Activated CD4-positive, alpha-beta T cell treated with anti-CD3 and anti-CD28 coated beads for 48 hours (primary cell): ENCODE results near the gene CRAMP1.

Experiments used
- DNase-seq: peaks from one replicate; pipeline ENCODE4 v3.0.0-alpha.2; 2020

Gene CRAMP1

GRCh38 chr16:1602285-1602684 lies 9.9 kb upstream of the CRAMP1 start:
- DNase-seq = no peak

- no peak for DNase-seq
Measured at GRCh38 chr16:1606774-1607173, 5.4 kb upstream of the CRAMP1 start.

GRCh38 chr16:1607971-1608370 lies 4.2 kb upstream of the CRAMP1 start:
- DNase-seq = no peak

- peak; percentile 93 for DNase-seq
Measured at GRCh38 chr16:1610071-1610898, 1.9 kb upstream of the CRAMP1 start.

GRCh38 chr16:1610899-1611632 lies 1.1 kb upstream of the CRAMP1 start:
- peak; percentile 48 for DNase-seq

- peak; percentile 31 for DNase-seq
Measured at GRCh38 chr16:1613211-1613622, 1.1 kb downstream of the CRAMP1 start.

GRCh38 chr16:1613728-1614455 lies 1.7 kb downstream of the CRAMP1 start:
- peak; percentile 42 for DNase-seq

GRCh38 chr16:1614456-1615102 lies 2.4 kb downstream of the CRAMP1 start:
- peak; percentile 37 for DNase-seq

- DNase-seq = no peak
Measured at GRCh38 chr16:1615761-1616160, 3.6 kb downstream of the CRAMP1 start.

- no peak for DNase-seq
Measured at GRCh38 chr16:1619976-1620375, 7.8 kb downstream of the CRAMP1 start.

- no peak for DNase-seq
Measured at GRCh38 chr16:1620391-1620790, 8.2 kb downstream of the CRAMP1 start.

GRCh38 chr16:1621851-1622250 lies 9.7 kb downstream of the CRAMP1 start:
- DNase-seq = no peak

GRCh38 chr16:1626327-1626726 lies 14.2 kb downstream of the CRAMP1 start:
- no peak for DNase-seq

GRCh38 chr16:1626776-1627175 lies 14.6 kb downstream of the CRAMP1 start:
- no peak for DNase-seq

- DNase-seq = no peak
Measured at GRCh38 chr16:1630450-1631213, 18.5 kb downstream of the CRAMP1 start.

- DNase-seq = no peak
Measured at GRCh38 chr16:1631230-1631629, 19.1 kb downstream of the CRAMP1 start.

GRCh38 chr16:1631931-1632637 lies 19.9 kb downstream of the CRAMP1 start:
- no peak for DNase-seq

GRCh38 chr16:1632638-1632970 lies 20.4 kb downstream of the CRAMP1 start:
- DNase-seq = no peak

- no peak for DNase-seq
Measured at GRCh38 chr16:1633310-1633709, 21.1 kb downstream of the CRAMP1 start.

- DNase-seq = no peak
Measured at GRCh38 chr16:1634541-1634940, 22.4 kb downstream of the CRAMP1 start.

- peak; percentile 22 for DNase-seq
Measured at GRCh38 chr16:1635070-1635469, 22.9 kb downstream of the CRAMP1 start.

- no peak for DNase-seq
Measured at GRCh38 chr16:1637526-1637925, 25.4 kb downstream of the CRAMP1 start.
